ENCODE data around the gene ZNF569.
"Not testable (repeated sequence)": the region's sequence is repeated elsewhere in the genome, so short reads cannot be mapped to it uniquely, and the experiment has no call there.

ZNF569 gene

DNA sequence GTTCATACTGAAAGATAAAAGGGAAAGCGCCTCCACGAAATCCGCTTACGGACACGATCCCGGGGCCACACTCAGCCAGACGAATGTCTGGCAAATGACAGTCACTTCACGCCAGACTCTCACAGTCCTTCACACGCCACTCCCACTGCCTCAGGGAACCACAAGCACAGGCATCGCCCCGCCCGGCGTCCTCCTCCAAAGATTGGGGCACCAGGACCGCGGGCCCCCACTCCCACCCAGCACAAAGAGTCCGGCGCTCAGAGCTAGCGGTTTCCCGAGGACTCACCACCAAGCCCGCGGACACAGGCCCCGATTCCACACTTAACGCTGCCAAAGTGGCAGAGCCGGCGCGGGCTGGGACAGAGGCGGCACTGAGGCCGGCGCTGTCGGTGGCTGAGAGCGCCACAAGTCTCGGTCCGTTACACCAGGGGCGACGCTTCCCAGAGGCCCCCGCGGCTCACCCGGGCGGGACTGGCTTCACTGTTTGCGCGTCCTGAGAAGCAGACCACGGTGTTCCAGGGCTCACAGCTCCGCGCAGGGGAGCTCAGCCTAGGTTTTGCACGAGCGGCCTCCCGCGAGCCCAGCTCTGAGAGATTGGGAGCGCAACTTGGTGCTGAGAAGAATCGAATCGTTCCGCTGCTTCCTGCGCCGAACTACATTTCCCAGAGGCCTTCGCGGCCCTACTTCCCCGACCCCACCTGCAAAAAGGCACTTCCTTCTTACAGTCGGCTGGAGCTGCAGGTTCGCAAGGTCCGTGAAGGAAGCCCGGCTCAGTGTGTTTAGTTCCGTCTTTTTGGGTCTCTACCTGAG, at the start of gene ZNF569:
TSS of gene ZNF569 (minus strand) at position 647 of the 810 bp plus-strand sequence. CDS start 22,523 bp downstream, outside the sequence.
- in situ Hi-C loops (cut with MboI; ENCODE audit: low sequenced_read_pairs) = no loop called here

DNA sequence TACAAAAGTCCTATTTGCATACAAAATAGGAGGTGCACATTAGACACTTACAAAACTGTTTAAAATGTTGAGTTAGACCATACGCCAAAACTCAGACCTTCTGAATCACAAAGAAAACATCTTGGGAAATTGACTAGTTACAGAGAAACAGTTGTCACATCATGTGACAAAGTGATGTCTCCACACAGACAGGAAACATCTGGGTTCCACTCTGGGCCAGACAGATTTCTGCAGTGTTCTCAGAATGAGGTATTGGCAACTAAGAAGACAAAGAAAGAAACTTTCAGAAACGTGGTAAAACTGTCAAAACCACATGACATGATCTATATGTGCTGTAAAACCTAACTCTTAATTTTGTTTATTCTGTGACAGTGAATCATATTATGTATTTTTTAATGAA, 46.2 kb upstream of the ZNF569 start:
- in situ Hi-C loops (cut with MboI; ENCODE audit: low sequenced_read_pairs) = no loop called here

DNA sequence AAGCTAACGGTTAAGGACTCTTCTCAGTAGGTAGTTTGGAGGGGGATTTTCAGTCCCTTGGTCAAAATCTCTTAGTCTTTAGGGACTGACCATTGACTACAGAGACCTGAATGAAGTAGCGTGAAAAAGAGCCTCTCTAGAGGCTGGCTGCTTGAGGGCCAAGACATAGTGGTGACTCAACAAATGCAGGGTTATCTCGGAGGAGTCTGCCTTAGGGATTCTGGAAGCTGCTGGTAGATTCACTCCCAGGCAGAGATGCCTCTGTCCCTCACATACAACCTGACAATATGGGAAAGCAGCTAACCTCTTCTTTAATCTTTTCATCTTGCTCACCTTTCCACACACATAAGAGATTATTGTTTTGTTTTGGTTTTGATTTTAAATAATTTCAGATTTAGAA, 44.6 kb upstream of the ZNF569 start:
- in situ Hi-C loops (cut with MboI; ENCODE audit: low sequenced_read_pairs) = no loop called here

DNA sequence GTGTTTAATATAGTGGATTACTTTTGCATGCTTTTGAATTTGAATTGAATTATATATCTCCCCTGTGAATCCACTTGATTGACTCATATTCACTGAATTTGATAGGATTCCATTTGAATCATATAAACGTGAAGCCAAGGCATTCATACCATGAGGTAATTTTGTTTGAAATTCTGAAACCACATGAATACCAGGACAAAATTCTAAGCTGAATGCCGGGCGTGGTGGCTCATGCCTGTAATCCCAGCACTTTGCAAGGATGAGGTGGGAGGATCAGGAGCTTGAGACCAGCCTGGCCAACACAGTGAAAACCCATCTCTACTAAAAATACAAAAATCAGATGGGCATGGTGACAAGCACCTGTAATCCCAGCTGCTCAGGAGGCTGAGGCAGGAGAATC, 43.9 kb upstream of the ZNF569 start:
- in situ Hi-C loops (cut with MboI; ENCODE audit: low sequenced_read_pairs) = no loop called here

DNA sequence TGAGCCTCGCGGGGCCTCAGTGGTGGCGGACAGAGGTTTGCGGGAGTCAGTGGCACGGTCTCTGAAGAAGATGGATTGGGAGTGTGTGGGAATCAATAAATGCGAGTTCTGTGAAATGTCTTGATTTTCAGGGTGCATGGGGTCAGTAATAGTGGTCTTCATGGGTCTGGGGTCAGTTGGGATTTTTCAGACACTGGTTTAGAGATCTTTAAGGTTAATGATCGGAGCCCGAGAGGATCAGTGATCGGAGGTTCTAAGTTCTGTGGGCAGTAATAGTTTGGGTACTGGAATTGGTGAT, 39.9 kb upstream of the ZNF569 start:
- in situ Hi-C loops (cut with MboI; ENCODE audit: low sequenced_read_pairs) = no loop called here

DNA sequence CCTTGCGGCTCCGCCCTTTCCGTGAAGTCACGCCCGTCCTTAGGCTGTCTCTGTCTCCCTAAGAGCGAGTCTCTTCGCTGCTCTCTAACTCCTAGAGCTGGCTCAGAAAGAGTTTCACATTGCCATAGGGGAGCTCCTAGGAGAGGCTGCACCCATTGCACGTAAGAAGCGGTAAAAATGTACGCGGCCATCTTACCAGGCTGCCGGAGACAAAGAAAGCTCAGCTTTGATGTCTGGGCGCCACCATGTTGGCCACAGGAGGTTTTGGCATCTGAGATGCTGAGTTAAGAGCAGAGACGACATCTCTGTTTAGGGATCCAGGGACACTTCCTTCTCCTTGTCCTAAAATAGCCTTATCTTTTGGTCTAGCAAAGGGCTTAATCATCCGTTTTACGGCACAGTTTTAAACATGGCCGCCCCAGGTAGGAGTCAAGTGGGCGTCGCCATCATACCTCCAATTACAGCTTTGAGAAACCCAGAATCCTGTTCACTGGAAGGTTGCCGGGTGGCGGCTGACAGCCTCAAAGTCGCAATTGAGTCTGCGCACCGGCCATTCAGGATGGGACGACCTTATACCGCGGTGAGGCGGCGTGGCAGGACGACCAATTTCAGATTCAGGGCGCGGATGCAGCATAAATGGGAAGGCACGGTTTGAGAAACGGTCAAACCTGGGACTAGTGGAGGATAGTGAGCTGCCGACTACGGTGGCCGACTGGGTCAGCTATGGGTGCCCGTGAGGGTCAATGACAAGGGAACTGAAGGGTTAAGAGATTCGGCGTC, 39.3 kb upstream of the ZNF569 start, which contains the start of gene ZNF793:
TSS of gene ZNF793 (plus strand) at position 553 of the 780 bp plus-strand sequence. CDS start 16,501 bp downstream, outside the sequence.
- in situ Hi-C loops (cut with MboI; ENCODE audit: low sequenced_read_pairs) = no loop called here

DNA sequence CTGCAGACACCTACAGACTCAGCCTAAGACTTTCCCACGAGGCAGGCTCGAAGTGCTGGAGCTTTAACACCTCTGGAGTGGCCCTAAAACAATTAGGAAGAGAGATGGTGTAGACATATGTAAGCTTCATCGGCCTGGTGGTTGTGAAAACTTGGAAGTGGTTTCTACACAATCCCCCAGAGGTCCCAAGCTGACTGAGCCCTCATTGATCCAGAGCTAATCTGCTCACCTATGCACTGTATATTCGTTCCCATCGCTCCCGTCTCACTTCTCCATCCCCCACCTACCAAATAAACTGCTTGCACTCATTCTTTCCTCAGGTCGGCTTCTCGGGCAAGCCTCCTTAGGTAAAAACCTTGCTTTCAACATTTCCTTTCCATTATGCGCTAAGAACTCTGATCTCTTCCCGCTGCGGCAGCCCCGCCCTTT, 38.7 kb upstream of the ZNF569 start:
- in situ Hi-C loops (cut with MboI; ENCODE audit: low sequenced_read_pairs) = no loop called here

DNA sequence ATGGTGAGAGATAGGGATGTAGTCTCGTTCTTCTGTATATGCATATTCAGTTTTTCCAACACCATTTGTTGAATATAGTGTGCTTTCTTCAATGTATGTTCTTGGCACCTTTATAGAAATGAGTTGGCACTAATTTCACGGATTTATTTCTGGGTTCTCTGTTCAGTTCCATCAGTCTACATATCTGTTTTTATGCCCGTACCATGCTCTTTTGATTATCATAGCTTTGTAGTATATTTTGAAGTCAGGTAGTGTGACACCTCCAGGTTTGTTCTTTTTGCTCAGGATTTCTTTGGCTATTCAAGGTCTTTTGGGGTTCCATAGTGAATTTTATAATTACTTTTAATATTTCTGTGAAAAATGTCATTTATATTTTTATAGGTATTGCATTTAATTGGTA, 25.0 kb upstream of the ZNF569 start:
- in situ Hi-C loops (cut with MboI; ENCODE audit: low sequenced_read_pairs) = no loop called here

DNA sequence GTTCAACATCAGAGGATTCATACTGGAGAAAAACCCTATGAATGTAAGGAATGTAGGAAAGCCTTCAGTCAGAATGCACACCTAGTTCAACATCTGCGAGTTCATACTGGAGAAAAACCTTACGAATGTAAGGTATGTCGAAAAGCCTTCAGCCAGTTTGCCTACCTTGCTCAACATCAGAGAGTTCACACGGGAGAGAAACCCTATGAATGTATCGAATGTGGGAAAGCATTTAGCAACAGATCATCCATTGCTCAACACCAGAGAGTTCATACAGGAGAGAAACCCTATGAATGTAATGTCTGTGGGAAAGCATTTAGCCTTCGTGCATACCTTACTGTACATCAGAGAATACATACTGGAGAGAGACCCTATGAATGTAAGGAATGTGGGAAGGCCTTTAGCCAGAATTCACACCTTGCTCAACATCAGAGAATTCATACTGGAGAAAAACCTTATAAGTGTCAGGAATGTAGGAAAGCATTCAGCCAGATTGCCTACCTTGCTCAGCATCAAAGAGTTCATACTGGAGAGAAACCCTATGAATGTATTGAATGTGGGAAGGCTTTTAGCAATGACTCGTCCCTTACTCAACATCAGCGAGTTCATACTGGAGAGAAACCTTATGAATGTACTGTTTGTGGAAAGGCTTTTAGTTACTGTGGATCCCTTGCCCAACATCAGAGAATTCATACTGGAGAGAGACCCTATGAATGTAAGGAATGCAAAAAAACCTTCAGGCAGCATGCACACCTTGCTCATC, 17.3 kb upstream of the ZNF569 start:
- in situ Hi-C loops (cut with MboI; ENCODE audit: low sequenced_read_pairs) = no loop called here

DNA sequence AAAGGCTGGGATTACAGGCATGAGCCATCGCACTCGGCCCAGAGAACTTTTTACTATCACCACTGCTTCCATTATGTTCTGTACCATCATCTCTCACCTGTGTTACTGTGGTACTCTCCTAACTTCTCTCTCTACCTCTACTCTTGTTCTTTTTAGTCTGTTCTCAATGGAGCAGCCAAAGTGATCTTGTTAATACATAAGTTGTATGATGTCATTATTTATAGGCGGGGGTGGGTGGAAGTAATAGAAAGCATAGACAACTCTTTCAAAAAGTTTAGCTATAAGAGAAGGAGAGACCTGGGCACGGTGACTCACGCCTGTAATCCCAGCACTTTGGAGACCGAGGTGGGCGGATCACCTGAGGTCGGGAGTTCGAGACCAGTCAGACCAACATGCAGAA, 4.9 kb upstream of the ZNF569 start:
- in situ Hi-C loops (cut with MboI; ENCODE audit: low sequenced_read_pairs) = no loop called here

DNA sequence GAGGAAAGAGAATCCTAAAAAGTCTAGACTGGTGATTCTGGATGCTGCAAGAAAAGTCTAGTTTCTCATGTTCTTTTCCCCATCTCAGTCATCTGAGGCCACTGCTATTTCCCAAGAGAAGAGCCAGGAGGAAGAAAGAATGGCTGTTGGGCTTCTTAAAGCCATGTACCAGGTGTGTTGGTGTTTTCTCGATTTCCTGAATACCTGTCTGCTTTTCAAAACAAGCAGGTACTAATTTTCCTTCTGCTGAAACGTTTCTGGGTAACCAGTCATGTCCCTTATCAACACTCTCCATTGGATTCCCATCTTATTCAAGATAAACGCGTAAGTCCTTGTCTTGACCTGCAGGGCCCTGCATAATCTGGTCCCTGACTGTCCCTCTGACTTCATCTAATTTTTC, 3.0 kb upstream of the ZNF569 start:
- in situ Hi-C loops (cut with MboI; ENCODE audit: low sequenced_read_pairs) = no loop called here

DNA sequence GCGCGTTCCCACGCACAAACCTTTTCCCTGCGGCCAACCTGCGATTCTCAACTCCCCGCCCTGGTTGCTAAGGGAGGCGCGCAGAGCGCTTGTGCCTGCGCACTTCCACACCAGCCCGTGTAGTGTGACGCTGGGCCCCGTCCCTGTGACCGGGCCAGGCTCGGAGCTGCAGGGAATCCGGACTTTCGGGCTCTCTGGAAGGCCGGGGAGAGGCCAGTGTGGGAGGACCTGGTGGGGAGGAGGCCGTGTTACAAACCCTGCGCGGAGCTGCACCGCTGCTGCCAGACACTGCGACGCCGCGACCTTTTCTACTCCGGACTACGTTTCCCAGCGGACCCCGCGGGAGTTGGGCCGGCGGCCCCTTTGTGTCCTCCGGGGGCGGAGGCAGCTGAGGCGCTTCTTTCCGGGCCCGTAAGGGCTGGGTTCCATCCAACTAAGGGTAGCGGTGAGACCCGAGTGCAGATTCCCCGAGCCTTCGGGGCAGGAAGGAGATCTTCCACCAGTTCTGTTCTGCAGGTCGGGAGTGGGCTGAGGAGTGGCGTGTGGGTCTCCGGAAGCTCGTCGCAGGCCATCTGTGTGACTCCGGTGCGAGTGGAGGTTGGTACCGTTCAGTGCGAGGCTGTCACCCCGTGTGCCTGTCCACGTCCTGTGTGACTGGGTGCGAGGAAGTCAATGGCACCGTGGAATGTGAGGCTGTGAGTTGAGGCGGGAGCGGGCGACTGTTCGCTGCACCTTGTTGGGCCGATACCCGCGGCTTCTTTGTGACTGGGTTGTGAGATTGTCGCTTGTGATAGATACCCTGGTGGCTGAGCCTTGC, 1.9 kb upstream of the ZNF569 start, which contains the start of gene ZNF570:
TSS of gene ZNF570 (plus strand) at position 396 of the 817 bp plus-strand sequence. CDS start 999 bp downstream, outside the sequence.
- in situ Hi-C loops (cut with MboI; ENCODE audit: low sequenced_read_pairs) = no loop called here

DNA sequence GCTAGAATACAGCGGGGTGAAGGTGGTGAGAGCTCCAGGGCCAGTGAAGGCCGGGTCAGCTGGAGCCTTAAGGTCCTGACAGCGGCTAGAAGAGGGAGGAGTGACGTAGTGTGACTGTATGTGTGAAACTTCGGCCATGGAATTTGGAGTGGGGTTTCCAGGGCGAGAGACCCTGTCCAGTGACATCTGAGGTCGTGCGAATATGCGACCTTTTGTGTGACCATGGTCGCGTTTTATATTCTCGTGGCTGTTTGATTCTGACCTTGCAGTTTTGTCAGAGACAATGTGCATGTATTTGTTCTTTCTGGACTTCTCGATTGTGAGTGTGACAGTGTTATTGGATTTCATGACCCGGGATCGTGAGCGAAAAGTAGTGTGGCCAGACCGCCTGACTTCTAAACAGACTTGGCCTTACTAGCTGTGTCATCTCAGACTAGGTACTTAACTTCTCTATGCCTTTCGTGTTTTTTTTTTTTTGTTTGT, 405 bp upstream of the ZNF569 start:
- in situ Hi-C loops (cut with MboI; ENCODE audit: low sequenced_read_pairs) = no loop called here

DNA sequence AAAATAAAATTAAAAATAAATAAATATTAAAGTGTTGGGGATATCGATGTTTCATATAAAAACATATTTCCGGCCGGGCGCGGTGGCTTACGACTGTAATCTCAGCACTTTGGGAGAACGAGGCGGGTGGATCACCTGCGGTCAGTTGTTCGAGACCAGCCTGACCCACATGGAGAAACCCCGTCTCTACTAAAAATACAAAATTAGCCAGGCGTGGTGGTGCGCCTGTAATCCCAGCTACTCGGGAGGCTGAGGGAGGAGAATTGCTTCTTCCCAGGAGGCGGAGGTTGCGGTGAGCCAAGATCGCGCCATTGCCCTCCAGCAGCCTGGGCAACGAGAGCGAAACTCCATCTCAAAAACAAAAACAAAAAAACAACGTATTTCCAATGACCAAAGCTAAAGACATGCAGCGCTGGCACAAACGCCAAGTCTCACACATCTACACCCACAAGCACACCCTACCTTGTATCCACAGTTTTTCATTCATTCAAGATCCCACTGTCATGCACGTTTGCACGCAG, 907 bp downstream of the ZNF569 start:
- in situ Hi-C loops (cut with MboI; ENCODE audit: low sequenced_read_pairs) = no loop called here

DNA sequence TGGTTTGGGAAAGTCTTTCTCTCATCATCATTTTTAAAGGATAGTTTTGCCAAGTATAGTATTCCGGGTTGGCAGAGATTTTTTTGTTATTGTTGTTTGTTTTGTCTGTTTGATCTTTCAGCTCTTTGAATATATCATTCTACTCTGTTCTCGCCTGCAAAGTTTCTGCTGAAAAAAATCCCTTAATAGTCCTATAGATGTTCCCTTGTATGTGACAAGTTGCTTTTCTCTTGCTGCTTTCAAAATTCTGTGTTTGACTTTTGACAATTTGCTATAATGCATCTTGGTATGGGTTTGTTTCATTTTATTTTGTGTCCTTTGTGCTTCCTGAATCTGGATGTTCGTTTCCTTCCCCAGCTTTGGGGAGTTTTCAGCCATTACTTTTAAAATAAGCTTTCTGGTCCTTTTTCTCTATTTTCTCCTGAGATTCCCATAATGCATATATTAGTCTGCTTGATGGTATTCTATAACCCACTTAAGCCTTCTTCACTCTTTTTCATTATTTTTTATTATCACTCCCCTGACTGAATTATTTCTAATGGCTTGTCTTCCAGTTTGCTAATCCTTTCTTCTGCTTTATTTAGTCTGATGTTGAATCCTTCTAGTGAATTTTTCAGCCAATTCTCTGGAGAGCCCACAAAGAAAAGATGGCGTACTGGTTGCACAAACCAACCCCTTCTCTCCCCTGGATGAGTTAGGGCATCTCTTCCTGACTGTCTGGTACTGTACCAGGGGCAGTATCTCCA, 14.6 kb downstream of the ZNF569 start:
- in situ Hi-C loops (cut with MboI; ENCODE audit: low sequenced_read_pairs) = no loop called here

DNA sequence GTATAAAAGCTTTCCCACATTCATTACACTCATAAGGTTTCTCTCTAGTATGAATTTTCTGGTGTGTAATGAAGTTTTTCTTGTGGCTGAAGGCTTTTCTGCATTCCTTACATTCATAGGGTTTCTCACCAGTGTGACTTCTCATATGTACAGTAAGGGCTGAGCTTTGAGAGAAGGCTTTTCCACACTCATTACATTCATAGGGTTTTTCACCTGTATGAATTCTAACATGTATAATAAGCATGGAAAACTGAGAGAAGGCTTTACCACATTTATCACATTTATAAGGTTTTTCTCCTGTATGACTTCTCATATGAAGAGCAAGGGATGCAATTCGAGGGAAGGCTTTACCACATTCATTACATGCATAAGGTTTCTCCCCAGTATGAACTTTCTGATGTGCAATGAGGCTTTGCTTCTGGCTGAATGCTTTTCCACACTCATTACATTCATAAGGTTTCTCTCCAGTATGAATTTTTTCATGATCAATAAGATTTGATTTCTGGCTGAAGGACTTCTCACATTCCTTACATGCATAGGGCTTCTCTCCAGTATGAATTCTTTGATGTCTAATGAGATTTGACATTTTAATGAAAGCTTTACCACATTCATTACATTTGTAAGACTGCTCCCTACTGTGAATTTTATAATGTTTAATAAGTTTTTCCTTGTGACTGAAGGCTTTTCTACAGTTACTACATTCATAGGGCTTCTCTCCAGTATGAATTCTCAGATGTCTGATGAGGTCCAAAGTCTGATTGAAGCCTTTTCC, 53.7 kb downstream of the ZNF569 start:
- in situ Hi-C loops (cut with MboI; ENCODE audit: low sequenced_read_pairs) = no loop called here

DNA sequence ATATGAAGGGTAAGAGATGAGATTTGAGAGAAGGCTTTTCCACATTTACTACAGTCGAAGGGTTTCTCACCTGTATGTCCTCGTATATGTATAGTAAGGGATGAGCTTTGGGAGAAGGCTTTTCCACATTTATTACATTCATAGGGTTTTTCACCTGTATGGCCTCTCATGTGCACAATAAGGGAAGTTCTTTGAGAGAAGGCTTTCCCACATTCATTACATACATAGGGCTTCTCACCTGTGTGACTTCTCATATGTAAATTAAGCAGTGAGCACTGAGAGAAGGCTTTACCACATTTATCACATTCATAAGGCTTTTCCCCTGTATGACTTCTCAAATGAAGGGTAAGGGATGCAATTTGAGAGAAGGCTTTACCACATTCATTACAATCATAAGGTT, 54.5 kb downstream of the ZNF569 start:
- in situ Hi-C loops (cut with MboI; ENCODE audit: low sequenced_read_pairs) = no loop called here

DNA sequence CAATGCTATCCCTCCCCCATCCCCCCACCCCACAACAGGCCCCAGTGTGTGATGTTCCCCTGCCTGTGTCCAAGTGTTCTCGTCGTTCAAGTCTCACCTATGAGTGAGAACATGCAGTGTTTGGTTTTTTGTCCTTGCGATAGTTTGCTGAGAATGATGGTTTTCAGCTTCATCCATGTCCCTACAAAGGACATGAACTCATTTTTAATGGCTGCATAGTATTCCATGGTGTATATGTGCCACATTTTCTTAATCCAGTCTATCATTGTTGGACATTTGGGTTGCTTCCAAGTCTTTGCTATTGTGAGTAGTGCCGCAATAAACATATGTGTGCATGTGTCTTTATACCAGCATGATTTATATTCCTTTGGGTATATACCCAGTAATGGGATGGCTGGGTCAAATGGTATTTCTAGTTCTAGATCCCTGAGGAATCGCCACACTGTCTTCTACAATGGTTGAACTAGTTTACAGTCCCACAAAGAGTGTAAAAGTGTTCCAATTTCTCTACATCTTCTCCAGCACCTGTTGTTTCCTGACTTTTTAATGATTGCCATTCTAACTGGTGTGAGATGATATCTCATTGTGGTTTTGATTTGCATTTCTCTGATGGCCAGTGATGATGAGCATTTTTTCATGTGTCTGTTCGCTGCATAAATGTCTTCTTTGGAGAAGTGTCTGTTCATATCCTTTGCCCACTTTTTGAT, 61.0 kb downstream of the ZNF569 start:
- in situ Hi-C loops (cut with MboI; ENCODE audit: low sequenced_read_pairs) = not testable (repeated sequence)

All from HL-60/S4 treated with retinoic acid at 250 ng/mL for 4 days and 3 days (cell line).